Stomach (tissue), 9 donors: ENCODE measurements around the gene CD160. TPM values are rescaled to one million over a fixed set of nuclear protein-coding genes. Genes with fewer than 3 reads are reported as not detected.

Source experiments
- DNase-seq, 2 donors: peaks; one replicate each; pipeline versions ENCODE4 v3.0.0 to v3.0.0-alpha.2; 2013 to 2019
- H3K27ac ChIP-seq, 5 donors: fragments of 200-600 bp in 4 of 5; sonication (generic) in 4 of 5; one replicate each; pipeline ENCODE4 v1.5.1; 2013 to 2019; ENCODE audit warnings: mild to moderate bottlenecking in 1 of 5, moderate library complexity in 1 of 5
- H3K27me3 ChIP-seq, 3 donors: fragments of 200-600 bp; sonication (generic); one replicate each; pipeline ENCODE4 v1.5.1; 2017 to 2019; ENCODE audit warnings: mixed run types in 1 of 3
- H3K36me3 ChIP-seq, 4 donors: fragments of 200-600 bp; sonication (generic); 1 replicate in 3 of 4; 2 replicates in 1 of 4; pipeline ENCODE4 v1.5.1; 2016 to 2019
- H3K4me1 ChIP-seq, 4 donors: fragments of 200-600 bp; sonication (generic); one replicate each; pipeline ENCODE4 v1.5.1; 2016 to 2019
- H3K4me3 ChIP-seq, 4 donors: fragments of 200-600 bp; sonication (generic) in 3 of 4; one replicate each; pipeline ENCODE4 v1.5.1; 2016 to 2019; ENCODE audit warnings: mild to moderate bottlenecking in 1 of 4
- H3K9me3 ChIP-seq, 4 donors: fragments of 200-600 bp; sonication (generic); one replicate each; pipeline ENCODE4 v1.5.1; 2016 to 2019
- EP300 ChIP-seq: sonication (generic); formaldehyde crosslinking; IDR thresholded peaks from one replicate; pipeline ENCODE4 v1.6.1; 2017; ENCODE audit warnings: antibody characterized with exemption
- POLR2A ChIP-seq, 4 donors: fragments of 450-650 bp; IDR thresholded peaks; one replicate each; pipeline ENCODE4 v1.6.1; 2016; ENCODE audit warnings: antibody characterized with exemption in 4 of 4, control low read depth in 2 of 4, mild to moderate bottlenecking in 1 of 4, moderate library complexity in 1 of 4
- POLR2AphosphoS5 ChIP-seq, 3 donors: sonication (generic); formaldehyde crosslinking; IDR thresholded peaks; one replicate each; pipeline ENCODE4 v1.6.1; 2016; ENCODE audit warnings: antibody characterized with exemption in 3 of 3
- WGBS, 5 donors: extraction: QIAGEN DNeasy Blood & Tissue Kit in 3 of 5; methylation state at CpG; one replicate each; pipeline versions ENCODE4 v1.1.5 to v1.1.7; 2013 to 2018; 5-methylcytosine and 5-hydroxymethylcytosine counted together
- intact Hi-C: fragments of 100-400 bp; cut with DNase I; formaldehyde crosslinking; loops from one replicate; pipeline ENCODE4 v1.15.1; 2023; ENCODE audit warnings: low total_unique reads
- polyA plus RNA-seq, 3 donors: library from polyadenylated mRNA; stranded (reverse); fragments of 200-250 nt; gene quantifications; one replicate each; pipeline ENCODE4 v1.2.3, GENCODE V29; 2013
- total RNA-seq, 5 donors: library from RNA; depleted of rRNA; stranded (reverse); fragments of >200 nt; gene quantifications; one replicate each; pipeline versions ENCODE4 v1.1.0 to v1.2.3, GENCODE V29; 2014 to 2016
- TF ChIP-seq, protein P1 (sequence below), 7 experiments: fragments of 450-650 bp in 4 of 7; fragments of 200-600 bp in 3 of 7; sonication (generic) in 3 of 7; IDR thresholded peaks; one replicate each; pipeline ENCODE4 v1.5.1; 2016 to 2019; ENCODE audit warnings: antibody characterized with exemption in 7 of 7, control low read depth in 2 of 7, mild to moderate bottlenecking in 1 of 7
- donor health status: healthy with polysubstance abuse.
- donor health status: Bipolar disorder and iron deficiency.
- donor health status: healthy.

Gene CD160
- total and polyA plus RNA-seq, 8 donors, result 0.25 to 4.8 (median 0.37) TPM; not detected in 5

GRCh38 chr1:145729196-145729595 lies 9.9 kb downstream of the CD160 start:
- Histone ChIP-seq H3K27ac (no peak overlapping the region), H3K27me3 (no peaks in the 10 kb centered on the region), H3K9me3 (no peaks in the 10 kb centered on the region), H3K36me3 (no peaks in the 10 kb centered on the region), H3K4me1 (no peaks in the 10 kb centered on the region), H3K4me3 (no peak overlapping the region)
- TF ChIP-seq POLR2A (IDR thresholded peaks at IDR 0.05) (no peak), EP300 (no peak), POLR2AphosphoS5 (IDR thresholded peaks at IDR 0.05) (no peak)
- TF ChIP-seq, protein P1, sequence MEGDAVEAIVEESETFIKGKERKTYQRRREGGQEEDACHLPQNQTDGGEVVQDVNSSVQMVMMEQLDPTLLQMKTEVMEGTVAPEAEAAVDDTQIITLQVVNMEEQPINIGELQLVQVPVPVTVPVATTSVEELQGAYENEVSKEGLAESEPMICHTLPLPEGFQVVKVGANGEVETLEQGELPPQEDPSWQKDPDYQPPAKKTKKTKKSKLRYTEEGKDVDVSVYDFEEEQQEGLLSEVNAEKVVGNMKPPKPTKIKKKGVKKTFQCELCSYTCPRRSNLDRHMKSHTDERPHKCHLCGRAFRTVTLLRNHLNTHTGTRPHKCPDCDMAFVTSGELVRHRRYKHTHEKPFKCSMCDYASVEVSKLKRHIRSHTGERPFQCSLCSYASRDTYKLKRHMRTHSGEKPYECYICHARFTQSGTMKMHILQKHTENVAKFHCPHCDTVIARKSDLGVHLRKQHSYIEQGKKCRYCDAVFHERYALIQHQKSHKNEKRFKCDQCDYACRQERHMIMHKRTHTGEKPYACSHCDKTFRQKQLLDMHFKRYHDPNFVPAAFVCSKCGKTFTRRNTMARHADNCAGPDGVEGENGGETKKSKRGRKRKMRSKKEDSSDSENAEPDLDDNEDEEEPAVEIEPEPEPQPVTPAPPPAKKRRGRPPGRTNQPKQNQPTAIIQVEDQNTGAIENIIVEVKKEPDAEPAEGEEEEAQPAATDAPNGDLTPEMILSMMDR (IDR thresholded peaks at IDR 0.05), result no peak
- 56 to 71% (median 69%) methylated on average over 5 of the region's 5 CpGs for WGBS, 5 donors
- DNase-seq, result no peak
- intact Hi-C loops, result no loop called here

GRCh38 chr1:145729666-145730436 lies 10.6 kb downstream of the CD160 start:
- TF ChIP-seq POLR2AphosphoS5 (IDR thresholded peaks at IDR 0.05) (no peak), EP300 (no peak), POLR2A (IDR thresholded peaks at IDR 0.05) (no peak)
- TF ChIP-seq, protein P1 (IDR thresholded peaks at IDR 0.05), result no peak
- Histone ChIP-seq H3K27ac (no peak overlapping the region), H3K27me3 (no peaks in the 10 kb centered on the region), H3K36me3 (no peaks in the 10 kb centered on the region), H3K4me1 (no peaks in the 10 kb centered on the region), H3K4me3 (no peak overlapping the region), H3K9me3 (no peaks in the 10 kb centered on the region)
- WGBS, 5 donors, result 62 to 78% (median 70%) methylated on average over 5 of the region's 5 CpGs
- no peak for DNase-seq
- intact Hi-C loops, result no loop called here

DNA sequence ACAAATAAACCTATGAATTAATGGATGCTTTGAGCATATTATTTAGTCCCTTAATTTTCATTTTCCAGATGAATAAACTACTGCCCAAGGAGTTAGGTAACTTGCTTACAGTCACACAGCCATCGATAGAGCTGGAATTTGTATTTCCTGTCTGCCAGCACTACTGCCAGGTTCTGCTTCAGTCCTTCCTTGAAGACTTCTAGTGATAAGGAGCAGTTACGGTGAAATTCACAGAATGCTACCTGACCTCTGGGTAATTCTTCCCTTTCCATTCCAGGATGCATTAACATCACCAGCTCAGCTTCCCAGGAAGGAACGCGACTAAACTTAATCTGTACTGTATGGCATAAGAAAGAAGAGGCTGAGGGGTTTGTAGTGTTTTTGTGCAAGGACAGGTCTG lies 11.2 kb downstream of the CD160 start:
- H3K27ac ChIP-seq, result no peak overlapping the region
- no peaks in the 10 kb centered on the region for H3K4me1 ChIP-seq
- no peak for DNase-seq
- intact Hi-C loops, result no loop called here
- no peaks in the 10 kb centered on the region for H3K36me3 ChIP-seq
- H3K9me3 ChIP-seq, result no peaks in the 10 kb centered on the region
- H3K27me3 ChIP-seq, result no peaks in the 10 kb centered on the region
- WGBS, 5 donors, result 40 to 69% (median 62%) methylated on average over 4 of the region's 4 CpGs
- TF ChIP-seq EP300, result no peak
- TF ChIP-seq POLR2AphosphoS5 (IDR thresholded peaks at IDR 0.05), result no peak
- TF ChIP-seq, protein P1 (IDR thresholded peaks at IDR 0.05), result no peak
- TF ChIP-seq POLR2A (IDR thresholded peaks at IDR 0.05), result no peak
- no peak overlapping the region for H3K4me3 ChIP-seq

DNA sequence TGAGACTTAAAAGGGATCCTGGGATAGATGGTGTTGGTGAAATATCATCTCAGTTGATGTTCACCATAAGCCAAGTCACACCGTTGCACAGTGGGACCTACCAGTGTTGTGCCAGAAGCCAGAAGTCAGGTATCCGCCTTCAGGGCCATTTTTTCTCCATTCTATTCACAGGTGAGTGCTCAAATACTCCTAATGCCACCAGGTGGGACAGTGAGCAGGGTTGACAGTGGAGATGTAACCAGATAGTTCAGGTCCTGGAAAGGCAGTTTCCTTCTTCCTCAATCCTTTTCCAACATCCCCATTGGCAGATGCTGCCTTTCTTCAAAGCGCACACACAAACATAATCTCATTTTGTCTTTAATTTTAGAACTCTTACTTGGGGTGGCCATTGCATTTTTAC lies 11.6 kb downstream of the CD160 start:
- Histone ChIP-seq H3K36me3 (no peaks in the 10 kb centered on the region), H3K4me1 (no peaks in the 10 kb centered on the region), H3K4me3 (no peak overlapping the region), H3K27ac (no peak overlapping the region), H3K27me3 (no peaks in the 10 kb centered on the region), H3K9me3 (no peaks in the 10 kb centered on the region)
- TF ChIP-seq, protein P1 (IDR thresholded peaks at IDR 0.05), result no peak
- no peak for TF ChIP-seq EP300
- TF ChIP-seq POLR2A (IDR thresholded peaks at IDR 0.05), result no peak
- no peak for TF ChIP-seq POLR2AphosphoS5 (IDR thresholded peaks at IDR 0.05)
- intact Hi-C loops, result no loop called here
- DNase-seq, result no peak
- 91 to 100% (median 94%) methylated on average over 3 of the region's 3 CpGs for WGBS, 5 donors
